ENCODE results near the gene ERC1. TPM values are rescaled to one million over a fixed set of nuclear protein-coding genes. Genes with fewer than 3 reads are reported as not detected.

Gene ERC1
- total RNA-seq, 5 donors from 2014 or later (not counting 1 experiment from before 2014, with no cell fraction given) = 41.8 to 68.0 (median 46.5) TPM

DNA sequence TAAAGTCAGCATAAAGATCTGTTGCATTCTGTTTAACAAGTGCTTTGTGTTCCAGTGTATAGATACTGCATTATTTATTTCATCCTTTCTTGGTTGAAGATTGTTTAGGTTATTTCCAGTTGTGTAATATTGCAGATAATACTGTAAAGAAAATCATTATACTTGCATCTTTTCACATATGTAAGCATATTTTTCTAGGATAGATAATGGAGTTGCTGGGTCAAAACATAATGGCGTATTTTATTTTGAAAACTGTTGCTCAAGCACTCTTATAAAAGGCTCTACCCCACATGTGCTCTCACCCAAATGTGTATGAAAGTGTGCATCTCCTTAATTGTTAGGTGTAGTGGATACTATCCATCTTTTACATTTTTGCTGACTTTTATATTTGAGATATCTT lies 329.0 kb downstream of the ERC1 start:
- Mint-ChIP-seq H3K4me3 (no peak overlapping the region), H3K9me3 (no peaks in the 10 kb centered on the region), H3K36me3 (peaks cover 35% of the 10 kb centered on the region), H3K27me3 (no peaks in the 10 kb centered on the region), H3K4me1 (peaks cover 3 to 5% (median 3%) of the 10 kb centered on the region in 3 donors), H3K27ac (no peak overlapping the region)
- no peak overlapping the region for H3K27ac ChIP-seq (ENCODE audit: low read length)
- no peak for DNase-seq
- WGBS (ENCODE audit: insufficient coverage) = no CpG with 5 or more reads among the region's 1 CpG
- H3K4me3 ChIP-seq (ENCODE audit: control insufficient read depth in 1 of 2, extremely low read depth in 1 of 2, low read length in 1 of 2) = no peak overlapping the region
- no peak for ATAC-seq (replicated peaks in 1 of 4)
- ChIA-PET POLR2A (no interaction called here), CTCF (no interaction called here)
- no peaks in the 10 kb centered on the region for H3K9me3 ChIP-seq
- peaks cover 2 to 4% of the 10 kb centered on the region in 2 donors for H3K36me3 ChIP-seq (ENCODE audit: control insufficient read depth in 2 of 2, extremely low read depth in 1 of 2, insufficient read depth in 1 of 2, low read length in 1 of 2)
- H3K4me1 ChIP-seq (ENCODE audit: control insufficient read depth in 1 of 2, extremely low read depth in 1 of 2, insufficient read depth in 2 of 2, low read length in 2 of 2) = no peaks in the 10 kb centered on the region
- no peaks in the 10 kb centered on the region for H3K27me3 ChIP-seq (replicated peaks in 1 of 2; ENCODE audit: control insufficient read depth in 2 of 2, extremely low read depth in 1 of 2, insufficient read depth in 2 of 2, low read length in 1 of 2)

DNA sequence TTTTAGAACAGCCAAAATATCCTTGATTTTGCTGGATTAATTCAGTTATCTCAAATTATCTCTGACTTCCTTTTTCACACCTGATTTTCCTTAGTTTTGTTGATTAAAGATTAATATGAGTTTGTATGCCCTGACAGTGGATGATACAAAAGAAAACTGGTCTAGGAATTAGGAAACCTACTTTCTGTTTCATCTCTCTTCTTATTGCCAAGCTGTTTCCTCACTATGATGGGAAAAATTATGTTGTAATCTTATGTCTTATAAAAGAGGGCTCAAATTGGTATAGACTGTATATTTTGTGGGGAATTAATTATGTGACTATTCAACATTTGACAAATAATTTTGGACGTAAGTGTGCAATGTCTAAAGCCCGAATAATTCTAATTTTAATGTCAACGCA lies 331.8 kb downstream of the ERC1 start:
- no peak overlapping the region for H3K4me3 ChIP-seq (ENCODE audit: control insufficient read depth in 1 of 2, extremely low read depth in 1 of 2, low read length in 1 of 2)
- 100% methylated on average over 2 of the region's 3 CpGs for WGBS (ENCODE audit: insufficient coverage)
- no peaks in the 10 kb centered on the region for H3K36me3 ChIP-seq (ENCODE audit: control insufficient read depth in 2 of 2, extremely low read depth in 1 of 2, insufficient read depth in 1 of 2, low read length in 1 of 2)
- no peak for ATAC-seq (replicated peaks in 1 of 4)
- no peaks in the 10 kb centered on the region for H3K27me3 Mint-ChIP-seq
- POLR2A ChIA-PET = no interaction called here
- no peak for DNase-seq
- no peak overlapping the region for H3K4me3 Mint-ChIP-seq
- peaks cover 3 to 5% (median 5%) of the 10 kb centered on the region in 3 donors for H3K4me1 Mint-ChIP-seq
- no peaks in the 10 kb centered on the region for H3K27me3 ChIP-seq (replicated peaks in 1 of 2; ENCODE audit: control insufficient read depth in 2 of 2, extremely low read depth in 1 of 2, insufficient read depth in 2 of 2, low read length in 1 of 2)
- no peak overlapping the region for H3K27ac ChIP-seq (ENCODE audit: low read length)
- no peaks in the 10 kb centered on the region for H3K9me3 ChIP-seq
- H3K9me3 Mint-ChIP-seq = no peaks in the 10 kb centered on the region
- H3K27ac Mint-ChIP-seq = no peak overlapping the region
- H3K4me1 ChIP-seq (ENCODE audit: control insufficient read depth in 1 of 2, extremely low read depth in 1 of 2, insufficient read depth in 2 of 2, low read length in 2 of 2) = no peaks in the 10 kb centered on the region
- CTCF ChIA-PET = no interaction called here
- H3K36me3 Mint-ChIP-seq = peaks cover 31% of the 10 kb centered on the region

DNA sequence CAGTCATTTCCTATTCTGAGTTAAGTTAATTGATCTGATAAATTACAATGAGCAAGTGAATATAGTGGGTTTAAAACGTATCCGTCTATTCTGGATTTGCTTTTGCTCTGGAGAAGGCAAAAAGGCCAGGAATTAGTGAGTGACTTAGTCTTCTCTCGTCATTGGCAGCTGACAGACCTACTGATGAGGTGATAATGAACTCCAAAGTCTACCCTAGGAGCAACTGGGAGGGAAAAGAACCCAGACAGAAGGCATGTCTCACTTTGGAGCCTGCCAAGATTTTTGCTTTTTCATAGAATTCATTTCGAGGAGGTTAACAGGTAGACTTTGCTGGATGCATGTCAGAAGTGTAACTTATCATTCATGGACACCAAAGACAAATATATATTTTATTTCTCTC lies 333.1 kb downstream of the ERC1 start:
- Mint-ChIP-seq H3K9me3 (no peaks in the 10 kb centered on the region), H3K4me1 (peaks cover 3 to 5% (median 5%) of the 10 kb centered on the region in 3 donors), H3K27ac (no peak overlapping the region), H3K4me3 (no peak overlapping the region), H3K27me3 (no peaks in the 10 kb centered on the region), H3K36me3 (peaks cover 37% of the 10 kb centered on the region)
- no peak for ATAC-seq (replicated peaks in 1 of 4)
- H3K27ac ChIP-seq (ENCODE audit: low read length) = no peak overlapping the region
- POLR2A ChIA-PET = no interaction called here
- 100% methylated on average over 3 of the region's 4 CpGs for WGBS (ENCODE audit: insufficient coverage)
- H3K9me3 ChIP-seq = no peaks in the 10 kb centered on the region
- H3K4me3 ChIP-seq (ENCODE audit: control insufficient read depth in 1 of 2, extremely low read depth in 1 of 2, low read length in 1 of 2) = no peak overlapping the region
- H3K27me3 ChIP-seq (replicated peaks in 1 of 2; ENCODE audit: control insufficient read depth in 2 of 2, extremely low read depth in 1 of 2, insufficient read depth in 2 of 2, low read length in 1 of 2) = no peaks in the 10 kb centered on the region
- CTCF ChIA-PET = no interaction called here
- DNase-seq = no peak
- H3K36me3 ChIP-seq (ENCODE audit: control insufficient read depth in 2 of 2, extremely low read depth in 1 of 2, insufficient read depth in 1 of 2, low read length in 1 of 2) = no peaks in the 10 kb centered on the region
- no peaks in the 10 kb centered on the region for H3K4me1 ChIP-seq (ENCODE audit: control insufficient read depth in 1 of 2, extremely low read depth in 1 of 2, insufficient read depth in 2 of 2, low read length in 2 of 2)

DNA sequence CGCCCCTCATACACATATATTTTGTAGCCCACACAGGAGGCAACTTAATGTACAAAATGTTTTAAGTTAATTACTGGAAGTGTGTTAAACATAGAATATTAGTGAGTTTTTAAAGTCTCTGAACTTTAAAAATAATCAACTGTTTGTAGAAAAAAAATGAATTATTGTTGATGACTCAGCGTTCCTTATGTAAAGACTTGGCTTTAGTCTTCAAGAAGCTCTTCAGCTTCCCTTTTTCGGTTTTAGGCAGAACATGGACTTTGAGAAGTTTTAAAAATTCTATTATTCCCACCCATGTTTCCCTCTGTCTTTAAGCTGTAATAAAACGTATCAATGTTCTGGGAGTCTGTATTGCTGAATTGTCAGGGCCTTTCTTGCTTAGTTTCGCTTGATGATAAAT lies 333.9 kb downstream of the ERC1 start:
- no peak overlapping the region for H3K4me3 ChIP-seq (ENCODE audit: control insufficient read depth in 1 of 2, extremely low read depth in 1 of 2, low read length in 1 of 2)
- H3K36me3 ChIP-seq (ENCODE audit: control insufficient read depth in 2 of 2, extremely low read depth in 1 of 2, insufficient read depth in 1 of 2, low read length in 1 of 2) = no peaks in the 10 kb centered on the region
- no peak overlapping the region for H3K27ac Mint-ChIP-seq
- no peaks in the 10 kb centered on the region for H3K27me3 Mint-ChIP-seq
- no peaks in the 10 kb centered on the region for H3K27me3 ChIP-seq (replicated peaks in 1 of 2; ENCODE audit: control insufficient read depth in 2 of 2, extremely low read depth in 1 of 2, insufficient read depth in 2 of 2, low read length in 1 of 2)
- no peak overlapping the region for H3K4me3 Mint-ChIP-seq
- no peak for DNase-seq
- peaks cover 37% of the 10 kb centered on the region for H3K36me3 Mint-ChIP-seq
- no peak for ATAC-seq (replicated peaks in 1 of 4)
- H3K4me1 ChIP-seq (ENCODE audit: control insufficient read depth in 1 of 2, extremely low read depth in 1 of 2, insufficient read depth in 2 of 2, low read length in 2 of 2) = no peaks in the 10 kb centered on the region
- H3K9me3 Mint-ChIP-seq = no peaks in the 10 kb centered on the region
- CTCF ChIA-PET = no interaction called here
- no peaks in the 10 kb centered on the region for H3K9me3 ChIP-seq
- no CpG with 5 or more reads among the region's 5 CpGs for WGBS (ENCODE audit: insufficient coverage)
- H3K27ac ChIP-seq (ENCODE audit: low read length) = no peak overlapping the region
- POLR2A ChIA-PET = no interaction called here
- peaks cover 3 to 5% (median 5%) of the 10 kb centered on the region in 3 donors for H3K4me1 Mint-ChIP-seq

DNA sequence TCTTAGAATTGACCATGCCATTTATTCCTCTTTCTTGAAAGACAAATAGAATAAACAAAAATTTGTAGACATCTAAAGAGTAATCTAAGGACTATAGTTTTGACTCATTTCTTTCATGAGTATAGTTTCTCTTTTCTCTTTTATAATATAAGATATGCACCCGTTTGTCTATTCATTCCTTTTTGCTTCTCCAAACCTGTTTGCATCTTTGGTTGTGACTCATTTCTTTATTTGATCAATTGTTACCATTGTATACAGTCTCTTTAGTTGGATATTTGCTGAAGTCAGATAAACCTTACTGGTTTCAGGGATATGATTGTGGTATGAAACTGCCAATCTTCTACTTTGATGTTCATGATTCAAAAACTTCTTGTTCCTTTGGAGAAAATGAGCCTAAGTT lies 334.6 kb downstream of the ERC1 start:
- peaks cover 32% of the 10 kb centered on the region for H3K36me3 Mint-ChIP-seq
- ChIA-PET CTCF (no interaction called here), POLR2A (no interaction called here)
- Histone ChIP-seq H3K9me3 (no peaks in the 10 kb centered on the region), H3K4me1 (ENCODE audit: control insufficient read depth in 1 of 2, extremely low read depth in 1 of 2, insufficient read depth in 2 of 2, low read length in 2 of 2) (no peaks in the 10 kb centered on the region), H3K27me3 (replicated peaks in 1 of 2; ENCODE audit: control insufficient read depth in 2 of 2, extremely low read depth in 1 of 2, insufficient read depth in 2 of 2, low read length in 1 of 2) (no peaks in the 10 kb centered on the region), H3K4me3 (ENCODE audit: control insufficient read depth in 1 of 2, extremely low read depth in 1 of 2, low read length in 1 of 2) (no peak overlapping the region), H3K27ac (ENCODE audit: low read length) (no peak overlapping the region), H3K36me3 (ENCODE audit: control insufficient read depth in 2 of 2, extremely low read depth in 1 of 2, insufficient read depth in 1 of 2, low read length in 1 of 2) (no peaks in the 10 kb centered on the region)
- H3K27me3 Mint-ChIP-seq = no peaks in the 10 kb centered on the region
- peaks cover 3 to 5% (median 5%) of the 10 kb centered on the region in 3 donors for H3K4me1 Mint-ChIP-seq
- H3K4me3 Mint-ChIP-seq = no peak overlapping the region
- H3K27ac Mint-ChIP-seq = no peak overlapping the region
- H3K9me3 Mint-ChIP-seq = no peaks in the 10 kb centered on the region
- no peak for DNase-seq
- no CpG with 5 or more reads among the region's 1 CpG for WGBS (ENCODE audit: insufficient coverage)
- no peak for ATAC-seq (replicated peaks in 1 of 4)

DNA sequence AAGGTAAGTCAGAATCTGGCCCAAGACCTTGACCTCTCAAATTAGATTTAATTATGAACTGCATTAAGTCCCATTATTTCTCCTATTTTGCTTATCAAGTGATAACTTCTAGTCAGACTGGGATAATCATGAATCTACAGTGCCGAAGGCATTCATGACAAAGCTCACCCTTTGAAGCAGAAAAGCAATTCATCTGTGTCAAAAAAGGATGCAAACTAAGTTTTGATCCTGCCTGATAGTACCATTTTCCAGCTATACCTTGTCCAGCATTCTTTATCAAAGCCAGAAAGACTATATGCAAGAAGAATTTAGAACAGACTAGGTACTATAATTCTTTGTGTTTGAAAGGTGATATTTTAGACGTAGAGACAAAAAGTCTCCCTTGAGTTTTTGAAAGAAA lies 335.2 kb downstream of the ERC1 start:
- ChIA-PET CTCF (interaction anchor here in 1 of 2 donors (0.5 kb wide), 1 partner anchor 257 kb away, joined by 4 read pairs; no protein-coding TSS in a partner anchor), POLR2A (no interaction called here)
- Histone ChIP-seq H3K4me1 (ENCODE audit: control insufficient read depth in 1 of 2, extremely low read depth in 1 of 2, insufficient read depth in 2 of 2, low read length in 2 of 2) (no peaks in the 10 kb centered on the region), H3K27me3 (replicated peaks in 1 of 2; ENCODE audit: control insufficient read depth in 2 of 2, extremely low read depth in 1 of 2, insufficient read depth in 2 of 2, low read length in 1 of 2) (no peaks in the 10 kb centered on the region), H3K4me3 (ENCODE audit: control insufficient read depth in 1 of 2, extremely low read depth in 1 of 2, low read length in 1 of 2) (no peak overlapping the region), H3K36me3 (ENCODE audit: control insufficient read depth in 2 of 2, extremely low read depth in 1 of 2, insufficient read depth in 1 of 2, low read length in 1 of 2) (no peaks in the 10 kb centered on the region), H3K27ac (ENCODE audit: low read length) (no peak overlapping the region), H3K9me3 (no peaks in the 10 kb centered on the region)
- no peaks in the 10 kb centered on the region for H3K9me3 Mint-ChIP-seq
- H3K4me1 Mint-ChIP-seq = peaks cover 3 to 5% (median 5%) of the 10 kb centered on the region in 3 donors
- ATAC-seq (replicated peaks in 1 of 4) = no peak
- H3K4me3 Mint-ChIP-seq = no peak overlapping the region
- H3K27me3 Mint-ChIP-seq = no peaks in the 10 kb centered on the region
- no peak for DNase-seq
- H3K36me3 Mint-ChIP-seq = peaks cover 34% of the 10 kb centered on the region
- WGBS (ENCODE audit: insufficient coverage) = 100% methylated on average over 2 of the region's 2 CpGs
- H3K27ac Mint-ChIP-seq = no peak overlapping the region

DNA sequence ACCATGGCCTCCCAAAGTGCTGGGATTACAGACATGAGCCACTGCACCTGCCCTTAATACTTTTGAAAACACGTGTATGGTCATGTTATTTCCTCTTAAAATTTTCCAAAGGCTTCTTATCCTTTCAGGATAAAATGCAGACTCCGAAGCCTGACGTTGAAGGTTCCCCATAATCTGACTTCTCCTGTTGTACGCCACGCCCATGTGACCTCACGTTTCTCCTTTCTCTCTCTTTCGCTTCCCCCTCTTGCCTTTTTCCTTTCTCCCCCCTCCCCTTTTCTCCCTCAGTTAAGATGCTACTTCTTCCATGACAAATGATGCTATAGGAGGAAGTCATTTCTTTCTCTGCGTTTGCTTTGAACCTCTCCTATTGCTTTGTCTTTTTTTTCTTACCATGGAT lies 337.4 kb downstream of the ERC1 start:
- Mint-ChIP-seq H3K36me3 (peaks cover 48% of the 10 kb centered on the region), H3K27me3 (no peaks in the 10 kb centered on the region), H3K9me3 (no peaks in the 10 kb centered on the region), H3K4me3 (no peak overlapping the region), H3K4me1 (peaks cover 3 to 5% (median 3%) of the 10 kb centered on the region in 3 donors), H3K27ac (no peak overlapping the region)
- ChIA-PET POLR2A (interaction anchor here in 1 of 2 donors (0.7 kb wide), 1 partner anchor 390 kb away, joined by 3 read pairs; no protein-coding TSS in a partner anchor), CTCF (no interaction called here)
- Histone ChIP-seq H3K9me3 (no peaks in the 10 kb centered on the region), H3K27me3 (replicated peaks in 1 of 2; ENCODE audit: control insufficient read depth in 2 of 2, extremely low read depth in 1 of 2, insufficient read depth in 2 of 2, low read length in 1 of 2) (no peaks in the 10 kb centered on the region), H3K4me1 (ENCODE audit: control insufficient read depth in 1 of 2, extremely low read depth in 1 of 2, insufficient read depth in 2 of 2, low read length in 2 of 2) (no peaks in the 10 kb centered on the region), H3K36me3 (ENCODE audit: control insufficient read depth in 2 of 2, extremely low read depth in 1 of 2, insufficient read depth in 1 of 2, low read length in 1 of 2) (no peaks in the 10 kb centered on the region), H3K4me3 (ENCODE audit: control insufficient read depth in 1 of 2, extremely low read depth in 1 of 2, low read length in 1 of 2) (no peak overlapping the region), H3K27ac (ENCODE audit: low read length) (no peak overlapping the region)
- DNase-seq (no peak), ATAC-seq (replicated peaks in 1 of 4) (no peak)
- WGBS (ENCODE audit: insufficient coverage) = 98% methylated on average over 4 of the region's 8 CpGs

Measured in T-cell (primary cell).